ENCODE results near the gene BSX. TPM values are rescaled to one million over a fixed set of nuclear protein-coding genes. Genes with fewer than 3 reads are reported as not detected.

Gene BSX
- total RNA-seq, 1 experiment from 2014 or later: not detected

GRCh38 chr11:122931510-122931909 lies 50.1 kb downstream of the BSX start:
- no peak overlapping the region for H2AFZ ChIP-seq (ENCODE audit: low read length)

More at GRCh38 chr11:122931510-122931909, 50.1 kb downstream of the BSX start:
- Histone ChIP-seq H3K9me3 (ENCODE audit: low read length) (no peaks in the 10 kb centered on the region), H3F3A (ENCODE audit: low read length, unreplicated experiment) (no peaks in the 10 kb centered on the region), H3K4me1 (ENCODE audit: insufficient read depth, low read length) (no peaks in the 10 kb centered on the region), H3K9ac (ENCODE audit: low read length) (no peak overlapping the region), H3K27ac (ENCODE audit: low read length) (no peak overlapping the region), H3K4me2 (ENCODE audit: low read length) (no peak overlapping the region), H3K9me2 (replicated peaks; ENCODE audit: low read length) (no peaks in the 10 kb centered on the region), H4K20me1 (ENCODE audit: low read length) (no peaks in the 10 kb centered on the region), H3K4me3 (ENCODE audit: low read length) (no peak overlapping the region), H3K27me3 (ENCODE audit: low read length) (no peaks in the 10 kb centered on the region; the same call in 1 of the 2 replicates), H3K79me2 (ENCODE audit: low read length) (no peaks in the 10 kb centered on the region), H3K36me3 (ENCODE audit: low read depth, low read length) (no peaks in the 10 kb centered on the region)
- DNase-seq (no peak), ATAC-seq (no peak)
- no TSS peak for BruUV-seq (replicated peaks)
- ChIA-PET CTCF (no interaction called here), POLR2A (ENCODE audit: unreplicated experiment) (no interaction called here)
- intact Hi-C loops (cut with micrococcal nuclease): no loop called here
- no peak for TF ChIP-seq EZH2phosphoT487 (IDR thresholded peaks at IDR 0.05; ENCODE audit: borderline replicate concordance, low read length)
- no peak for TF ChIP-seq CTCF (conservative IDR thresholded peaks at IDR 0.05; ENCODE audit: low read depth, low read length)
- no peak for TF ChIP-seq EZH2 (IDR thresholded peaks at IDR 0.05; ENCODE audit: low read length, unreplicated experiment)

Other genes with a start within 250 kb of the BSX start
- gene CRTAM, start 143.3 kb downstream of the BSX start, total RNA-seq (2014; rRNA removed): not detected in 2 replicates
- 3.6 and 4.9 TPM in 2 replicates for gene JHY, start 99.1 kb downstream of the BSX start, total RNA-seq (2014; rRNA removed)
- gene HSPA8, start 80.3 kb upstream of the BSX start, total RNA-seq (2014; rRNA removed): 2,396 and 2,484 TPM in 2 replicates
- gene CLMP, start 213.4 kb upstream of the BSX start, total RNA-seq (2014; rRNA removed): 30.4 and 33.0 TPM in 2 replicates